GM21526 (cell line): ENCODE results near the gene RAP1B.
A peak's percentile ranks its signal among the peaks of the same experiment; 100 is the strongest.

ENCODE experiments used
- ATAC-seq: cut with Tn5 transposase; IDR thresholded peaks from one replicate; pipeline ENCODE4 v1.9.1; 2021; ENCODE audit warnings: moderate library complexity; ENCODE audit not compliant: unreplicated experiment, low FRiP score

Gene RAP1B

DNA sequence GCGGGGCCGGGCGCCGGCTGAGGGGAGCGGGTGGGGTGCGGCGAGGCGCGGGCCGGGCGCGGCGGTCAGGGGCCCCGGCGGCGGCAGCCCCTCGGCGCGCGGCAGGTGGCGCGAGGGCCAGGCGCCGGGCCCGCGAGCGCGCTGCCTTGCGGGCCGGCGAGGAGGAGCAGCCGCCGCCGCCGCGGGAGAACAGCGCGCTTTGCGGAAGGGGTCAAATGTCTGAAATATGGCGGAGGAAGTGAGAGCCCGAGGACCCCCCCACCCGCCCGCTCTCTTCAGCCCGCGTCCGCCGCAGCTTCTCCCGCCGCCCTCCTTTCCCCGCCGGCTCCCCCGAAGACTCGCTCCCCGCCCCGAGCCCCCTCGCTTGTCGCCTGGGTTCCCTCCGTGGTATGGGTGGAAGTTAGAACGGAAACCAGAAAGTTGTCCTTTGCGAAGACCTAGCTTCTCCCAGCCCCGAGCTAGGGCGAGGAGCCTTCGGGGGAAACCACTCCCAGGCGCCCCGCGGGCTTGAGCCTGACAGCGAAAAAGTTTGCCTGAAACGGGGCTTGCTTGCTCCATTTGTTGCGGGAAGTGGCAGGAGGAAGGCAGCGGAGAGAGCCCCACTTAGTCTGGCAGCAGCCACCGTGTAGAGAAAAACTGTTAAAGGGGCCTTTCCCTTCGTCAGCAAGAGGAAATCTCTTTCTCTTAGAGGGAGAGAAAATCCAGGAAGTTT lies 551 bp downstream of the RAP1B start:
- ATAC-seq: peak; percentile 34

- ATAC-seq: no peak
Measured at GRCh38 chr12:68611806-68612160, 1.1 kb downstream of the RAP1B start.

DNA sequence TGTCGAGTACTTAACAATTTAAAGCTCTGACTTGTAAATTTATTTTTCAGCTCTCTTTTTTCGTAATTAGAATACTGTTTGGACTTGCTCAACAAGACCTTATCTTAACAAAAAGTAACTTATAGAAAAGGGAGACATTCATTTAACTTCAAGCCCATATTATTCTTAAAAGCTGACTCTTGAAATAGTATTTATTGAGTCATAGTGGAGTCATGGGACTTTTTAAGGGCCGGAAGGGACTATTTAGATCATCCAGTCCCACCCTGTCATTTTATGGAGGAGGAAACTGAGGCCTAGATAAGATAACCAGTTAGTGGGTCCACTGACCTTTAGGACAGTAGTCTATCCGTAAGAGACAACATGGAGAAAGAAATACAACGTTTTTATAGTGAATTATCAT lies 1.5 kb downstream of the RAP1B start:
- no peak for ATAC-seq

GRCh38 chr12:68612697-68613096 lies 2.0 kb downstream of the RAP1B start:
- no peak for ATAC-seq

GRCh38 chr12:68613209-68613904 lies 2.7 kb downstream of the RAP1B start:
- ATAC-seq: no peak

- ATAC-seq: no peak
Measured at GRCh38 chr12:68614105-68614679, 3.5 kb downstream of the RAP1B start.

DNA sequence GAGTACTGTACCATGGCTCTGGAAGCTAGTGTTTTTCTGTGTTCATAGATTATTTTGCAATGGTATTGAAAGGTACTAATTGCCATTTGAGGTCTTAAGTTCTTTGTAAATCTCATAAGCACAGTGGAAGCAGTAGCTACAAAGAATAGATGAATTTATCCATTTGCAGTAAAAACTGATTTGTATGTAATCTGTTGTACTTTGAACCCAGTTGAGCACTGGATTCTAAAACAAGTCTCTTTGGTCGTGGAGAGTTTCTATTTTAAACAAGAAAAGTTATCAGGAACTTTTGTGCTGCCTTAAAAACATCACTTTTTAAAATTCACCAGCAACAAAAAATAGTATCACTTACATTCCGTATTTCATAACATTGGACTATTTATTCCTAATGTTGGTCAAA lies 4.1 kb downstream of the RAP1B start:
- no peak for ATAC-seq

DNA sequence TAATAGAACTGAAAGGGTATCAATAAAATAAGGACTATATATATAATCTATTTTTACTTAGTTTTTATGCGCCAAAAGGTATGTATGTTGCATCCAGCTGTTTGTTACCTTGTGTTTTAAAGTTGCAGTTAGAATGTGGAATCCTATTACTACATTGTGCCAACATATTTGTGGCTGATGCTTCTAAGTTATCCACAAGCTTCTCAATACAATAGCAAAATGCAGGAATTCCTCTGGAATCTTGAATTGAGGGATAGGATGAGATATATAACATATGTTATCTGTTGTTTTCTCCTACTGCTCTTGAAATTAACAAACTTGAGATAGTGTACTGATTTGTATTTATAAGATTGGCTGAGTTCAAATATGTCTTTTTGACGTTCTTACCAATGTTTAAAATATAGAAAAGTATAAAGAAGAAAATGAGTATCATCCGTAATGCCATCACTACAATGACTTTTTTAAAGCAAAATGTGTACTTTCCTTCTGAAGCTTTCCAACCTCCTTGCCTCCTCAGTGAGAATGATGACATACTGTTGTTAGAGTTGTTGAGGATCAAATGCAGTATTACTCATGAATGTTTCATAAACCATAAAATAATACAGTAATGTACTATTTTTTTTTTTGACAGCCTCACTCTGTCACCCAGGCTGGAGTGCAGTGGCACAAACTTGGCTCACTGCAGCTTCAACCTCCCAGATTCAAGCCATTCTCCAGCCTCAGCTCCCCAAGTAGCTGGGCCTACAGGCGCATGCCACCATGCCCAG lies 6.6 kb downstream of the RAP1B start:
- no peak for ATAC-seq

GRCh38 chr12:68619541-68619940 lies 8.8 kb downstream of the RAP1B start:
- ATAC-seq: no peak

DNA sequence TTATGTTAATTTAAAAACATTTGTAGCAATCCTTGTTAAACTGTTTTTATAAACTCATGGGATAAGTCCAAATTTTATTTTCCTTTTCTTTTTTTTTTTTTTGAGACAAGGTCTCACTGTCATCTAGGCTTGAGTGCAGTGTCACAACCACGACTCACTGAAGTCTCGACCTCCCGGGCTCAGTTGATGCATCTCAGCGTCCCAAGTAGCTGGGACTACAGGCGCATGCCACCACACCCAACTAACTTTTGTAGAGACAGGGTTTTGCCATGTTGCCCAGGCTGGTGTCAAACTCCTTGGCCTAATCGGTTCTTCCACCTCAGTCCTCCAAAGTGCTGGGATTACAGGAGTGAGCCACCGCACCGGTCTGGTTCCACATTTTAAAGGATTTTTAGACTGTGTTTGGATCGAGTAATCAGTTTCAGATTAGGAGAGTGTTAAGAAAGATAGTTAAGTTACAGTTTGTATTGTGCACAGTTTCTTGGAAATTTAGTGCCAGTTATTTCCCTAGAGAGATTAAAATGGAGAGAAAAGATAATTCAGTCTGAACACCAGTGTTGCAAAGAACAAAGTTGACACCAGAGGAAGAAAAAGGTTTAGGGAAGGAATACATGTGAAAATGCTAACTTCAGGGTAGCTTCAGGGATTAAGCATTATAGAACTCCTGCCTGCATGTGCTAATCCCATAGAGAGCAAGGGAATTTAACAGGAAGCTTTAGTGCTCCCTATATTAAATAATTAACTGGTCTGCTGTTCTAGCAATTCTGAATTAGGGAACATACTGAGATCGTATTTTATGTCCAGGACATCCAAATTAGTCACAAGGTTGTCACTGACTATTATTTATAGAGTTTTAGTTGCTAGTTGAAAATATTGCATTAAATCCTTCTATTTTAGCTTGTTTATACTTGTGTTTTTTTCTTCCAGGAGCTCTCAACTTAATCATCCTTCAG lies 10.1 kb downstream of the RAP1B start:
- no peak for ATAC-seq

DNA sequence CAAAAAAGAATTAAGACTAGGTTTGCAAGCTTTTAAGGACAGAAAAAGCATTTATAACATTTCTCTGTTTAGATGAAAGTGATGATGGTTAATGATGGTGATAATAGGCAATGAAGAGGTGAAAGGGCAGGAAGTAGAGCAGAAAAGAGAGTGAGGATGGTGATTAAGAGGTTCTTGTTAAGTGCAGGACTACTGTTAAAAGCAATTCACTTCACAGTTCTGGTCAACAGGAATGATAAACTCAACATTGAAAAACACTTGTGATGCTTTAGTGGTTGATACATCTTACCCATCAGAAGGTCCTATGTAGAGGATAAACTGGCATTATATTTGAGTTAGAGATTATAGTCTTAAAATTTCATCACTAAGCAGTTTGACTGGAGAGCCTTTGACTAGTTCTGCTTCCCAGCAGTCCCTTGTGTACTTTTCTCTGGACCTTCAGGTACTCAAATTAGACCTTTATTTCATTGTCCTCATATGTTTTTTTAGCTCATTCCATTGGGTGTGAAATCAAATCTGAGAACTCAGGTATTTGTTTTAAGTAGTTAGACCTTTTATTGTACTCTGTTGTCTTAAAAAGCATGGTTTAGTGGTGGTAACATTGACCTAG lies 10.9 kb downstream of the RAP1B start:
- no peak for ATAC-seq

DNA sequence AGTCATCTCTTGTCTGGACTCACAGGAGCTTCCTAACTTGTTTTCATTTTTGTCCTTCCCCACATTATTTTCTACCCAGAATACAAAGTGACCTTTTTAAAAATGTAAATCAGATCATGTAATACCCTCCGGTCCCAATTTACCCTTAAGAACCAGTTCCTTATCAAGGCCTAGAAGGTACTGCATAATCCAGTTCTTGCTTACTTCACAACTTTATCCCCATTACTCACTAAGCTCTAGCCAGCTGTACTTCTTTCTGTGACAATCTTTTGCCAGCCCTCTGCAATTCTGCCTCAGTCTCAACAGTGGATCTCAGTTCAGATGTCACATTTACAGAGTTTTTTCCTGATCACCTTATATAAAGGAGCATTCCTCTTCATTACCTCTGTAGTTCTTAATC lies 11.6 kb downstream of the RAP1B start:
- no peak for ATAC-seq

GRCh38 chr12:68623059-68623458 lies 12.4 kb downstream of the RAP1B start:
- ATAC-seq: no peak

DNA sequence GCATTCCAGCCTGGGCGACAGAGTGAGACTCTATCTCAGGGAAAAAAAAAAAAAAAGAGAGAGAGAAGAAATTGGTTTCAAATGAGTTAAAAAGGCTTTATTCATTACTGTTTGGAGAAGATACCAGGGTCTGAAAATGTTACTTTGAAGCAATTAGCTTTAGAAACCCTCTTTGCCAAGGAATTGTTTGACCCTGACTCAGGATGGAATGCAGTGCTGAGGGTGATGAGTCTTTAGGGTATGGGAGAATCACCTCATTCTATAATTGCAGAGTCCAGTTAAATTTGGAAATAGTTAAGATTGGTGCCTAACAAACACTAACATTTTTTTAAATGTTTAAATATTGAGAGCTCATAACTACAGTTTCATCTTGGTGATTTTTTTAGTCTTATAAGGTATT lies 13.3 kb downstream of the RAP1B start:
- no peak for ATAC-seq

DNA sequence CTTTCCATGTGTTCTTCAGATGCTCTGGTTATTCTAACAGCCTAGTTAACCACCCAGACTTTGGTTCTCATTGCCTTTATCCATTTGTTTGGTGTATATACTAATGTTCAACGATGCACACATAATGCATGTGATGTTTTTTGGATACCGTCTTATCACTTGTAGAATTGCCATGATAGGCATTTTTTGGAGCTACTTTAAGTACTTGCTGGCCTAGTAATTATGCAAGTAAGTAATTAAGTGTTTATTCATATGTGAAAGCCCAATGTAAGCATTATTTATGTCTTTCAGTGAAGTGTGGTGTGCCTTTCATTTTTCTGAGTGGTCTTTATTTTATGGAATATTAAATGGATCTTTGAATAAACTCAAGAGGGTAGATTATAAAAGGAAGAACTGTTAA lies 14.2 kb downstream of the RAP1B start:
- no peak for ATAC-seq

DNA sequence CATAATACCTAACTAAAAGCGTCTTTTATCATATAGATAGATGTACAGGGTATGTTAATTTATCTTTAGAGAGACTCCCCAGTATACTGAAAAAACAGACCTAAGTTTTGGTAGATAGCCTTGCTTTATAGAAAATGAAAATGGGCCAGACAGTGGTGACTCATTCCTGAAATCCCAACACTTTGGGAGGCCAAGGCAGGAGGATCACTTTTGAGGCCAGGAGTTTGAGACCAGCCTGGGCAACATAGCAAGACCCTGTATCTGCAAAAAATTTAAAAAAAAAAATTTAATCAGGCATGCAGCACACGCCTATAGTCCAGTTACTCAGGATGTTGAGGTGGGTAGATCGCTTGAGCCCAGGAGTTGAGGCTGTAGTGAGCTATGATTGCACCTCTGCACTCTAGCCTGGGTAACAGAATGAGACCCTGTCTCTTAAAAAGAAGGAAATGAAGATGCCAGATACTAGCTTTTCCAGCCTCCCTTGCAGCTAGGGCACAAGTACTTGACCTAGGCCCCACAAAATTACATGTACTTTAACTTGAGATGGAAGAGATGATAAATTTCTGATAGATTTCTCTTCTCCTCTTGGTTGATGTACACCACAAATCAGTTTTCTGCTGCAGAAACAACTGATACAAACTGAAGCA lies 17.1 kb downstream of the RAP1B start:
- ATAC-seq: no peak

DNA sequence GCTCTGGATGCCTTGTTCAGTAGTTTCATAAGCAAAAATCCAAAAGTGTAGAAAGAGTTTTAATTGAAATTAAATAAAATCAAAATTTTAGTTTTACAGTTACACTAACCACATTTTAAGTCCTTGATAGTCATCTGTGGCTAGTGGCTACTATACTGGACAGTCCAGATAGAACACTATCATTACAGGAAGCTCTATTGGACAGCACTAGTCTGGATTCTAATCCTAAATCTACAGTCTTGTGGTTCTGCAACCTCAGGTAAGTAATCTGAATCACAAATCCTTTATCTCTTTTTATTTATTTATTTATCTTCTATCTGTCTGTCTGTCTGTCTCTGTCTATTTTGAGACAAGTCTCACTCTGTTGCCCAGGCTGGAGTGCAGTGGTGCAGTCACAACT lies 18.0 kb downstream of the RAP1B start:
- ATAC-seq: no peak

- ATAC-seq: no peak
Measured at GRCh38 chr12:68630050-68630449, 19.4 kb downstream of the RAP1B start.

- no peak for ATAC-seq
Measured at GRCh38 chr12:68630598-68630997, 19.9 kb downstream of the RAP1B start.
